Measurements from ENCODE around the gene AKT3.

Gene AKT3

DNA sequence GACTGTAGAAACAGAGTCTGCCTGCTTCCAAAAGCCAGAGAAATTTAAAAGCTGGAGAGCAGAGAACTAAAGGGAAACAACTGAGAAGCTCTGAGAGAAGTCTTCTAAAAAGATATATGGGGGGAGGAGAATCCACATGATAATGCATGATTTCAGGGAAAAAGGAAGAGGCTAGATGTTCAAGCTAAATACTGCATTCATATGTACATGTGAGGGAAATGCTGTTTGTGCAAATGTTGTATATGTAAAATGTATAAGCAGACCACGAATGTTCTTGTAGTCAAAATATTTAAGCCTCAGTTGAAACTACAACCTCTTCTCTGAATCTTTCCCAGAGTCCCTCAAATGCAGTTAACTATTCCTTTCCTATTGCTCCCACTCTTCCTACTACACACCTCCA lies 79.2 kb downstream of the AKT3 start:
- Histone ChIP-seq H3K79me2 (ENCODE audit: control insufficient read depth, insufficient read depth, low read length, poor library complexity) (no peaks in the 10 kb centered on the region), H2AFZ (ENCODE audit: insufficient read depth, low read length, poor library complexity) (no peak overlapping the region), H3K4me1 (ENCODE audit: control insufficient read depth in 1 of 2, insufficient read depth in 2 of 2, low read length in 2 of 2) (no peaks in the 10 kb centered on the region), H3K27ac (ENCODE audit: low read depth, low read length) (no peak overlapping the region), H3K36me3 (ENCODE audit: control insufficient read depth in 1 of 2, insufficient read depth in 2 of 2, low read length in 2 of 2) (no peaks in the 10 kb centered on the region), H2AK5ac (ENCODE audit: low read length) (no peak overlapping the region), H2BK12ac (ENCODE audit: low read length) (no peak overlapping the region), H2BK120ac (ENCODE audit: insufficient read depth, low read length, poor library complexity) (no peak overlapping the region), H3K23ac (ENCODE audit: low read length) (no peak overlapping the region), H3K4me2 (ENCODE audit: low read length) (no peak overlapping the region), H3K9me3 (ENCODE audit: insufficient read depth, low read depth, low read length) (no peaks in the 10 kb centered on the region), H3K4me3 (ENCODE audit: low read depth, low read length) (no peak overlapping the region), H4K12ac (ENCODE audit: low read depth, low read length) (no peak overlapping the region), H3K9ac (ENCODE audit: low read length) (no peak overlapping the region), H3K79me1 (ENCODE audit: low read length) (no peaks in the 10 kb centered on the region), H2BK5ac (ENCODE audit: low read depth, low read length, poor library complexity) (no peak overlapping the region), H3K18ac (ENCODE audit: low read length) (no peak overlapping the region), H3K14ac (ENCODE audit: low read length) (no peak overlapping the region), H3K27me3 (ENCODE audit: insufficient read depth, low read length) (no peaks in the 10 kb centered on the region), H4K91ac (ENCODE audit: low read depth, low read length) (no peak overlapping the region), H3K4ac (ENCODE audit: low read depth, low read length) (no peak overlapping the region), H4K8ac (ENCODE audit: low read depth, low read length) (no peak overlapping the region)
- no CpG with 5 or more reads among the region's 1 CpG for WGBS (ENCODE audit: extremely low coverage, insufficient coverage, insufficient read length)
- DNase-seq, result no peak

DNA sequence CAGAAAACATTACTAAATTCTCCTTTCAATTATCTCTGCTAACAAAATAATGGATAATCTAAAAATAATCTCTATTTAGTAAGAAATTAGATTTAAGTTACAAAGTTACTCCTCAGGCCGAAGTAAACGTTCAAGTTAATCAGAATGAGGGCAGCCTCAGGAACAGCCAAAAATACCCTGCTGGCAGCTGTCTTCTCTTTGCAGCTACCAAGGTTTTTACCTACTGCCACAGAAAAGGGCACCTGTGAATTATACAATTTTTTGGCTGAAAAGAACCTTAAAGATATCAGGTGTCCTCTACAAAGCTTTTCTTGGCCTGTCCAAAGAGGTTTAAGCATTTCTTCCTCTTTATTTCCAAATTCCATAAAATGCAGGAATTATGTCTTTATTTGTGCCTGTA lies 84.4 kb downstream of the AKT3 start:
- H3K4me1 ChIP-seq (ENCODE audit: control insufficient read depth in 1 of 2, insufficient read depth in 2 of 2, low read length in 2 of 2), result no peaks in the 10 kb centered on the region
- no peaks in the 10 kb centered on the region for H3K79me2 ChIP-seq (ENCODE audit: control insufficient read depth, insufficient read depth, low read length, poor library complexity)
- H4K91ac ChIP-seq (ENCODE audit: low read depth, low read length), result no peak overlapping the region
- H2AK5ac ChIP-seq (ENCODE audit: low read length), result no peak overlapping the region
- no peak overlapping the region for H3K4me3 ChIP-seq (ENCODE audit: low read depth, low read length)
- no peak overlapping the region for H3K9ac ChIP-seq (ENCODE audit: low read length)
- no peak overlapping the region for H4K12ac ChIP-seq (ENCODE audit: low read depth, low read length)
- H3K36me3 ChIP-seq (ENCODE audit: control insufficient read depth in 1 of 2, insufficient read depth in 2 of 2, low read length in 2 of 2), result no peaks in the 10 kb centered on the region
- H3K23ac ChIP-seq (ENCODE audit: low read length), result no peak overlapping the region
- H2BK5ac ChIP-seq (ENCODE audit: low read depth, low read length, poor library complexity), result no peak overlapping the region
- no peak overlapping the region for H2BK12ac ChIP-seq (ENCODE audit: low read length)
- no peak overlapping the region for H3K14ac ChIP-seq (ENCODE audit: low read length)
- no peak overlapping the region for H2BK120ac ChIP-seq (ENCODE audit: insufficient read depth, low read length, poor library complexity)
- H3K4me2 ChIP-seq (ENCODE audit: low read length), result no peak overlapping the region
- H4K8ac ChIP-seq (ENCODE audit: low read depth, low read length), result no peak overlapping the region
- no peak overlapping the region for H2AFZ ChIP-seq (ENCODE audit: insufficient read depth, low read length, poor library complexity)
- no CpG with 5 or more reads among the region's 2 CpGs for WGBS (ENCODE audit: extremely low coverage, insufficient coverage, insufficient read length)
- no peaks in the 10 kb centered on the region for H3K79me1 ChIP-seq (ENCODE audit: low read length)
- no peak for DNase-seq
- no peak overlapping the region for H3K27ac ChIP-seq (ENCODE audit: low read depth, low read length)
- no peak overlapping the region for H3K18ac ChIP-seq (ENCODE audit: low read length)
- no peaks in the 10 kb centered on the region for H3K9me3 ChIP-seq (ENCODE audit: insufficient read depth, low read depth, low read length)
- H3K4ac ChIP-seq (ENCODE audit: low read depth, low read length), result no peak overlapping the region
- no peaks in the 10 kb centered on the region for H3K27me3 ChIP-seq (ENCODE audit: insufficient read depth, low read length)

DNA sequence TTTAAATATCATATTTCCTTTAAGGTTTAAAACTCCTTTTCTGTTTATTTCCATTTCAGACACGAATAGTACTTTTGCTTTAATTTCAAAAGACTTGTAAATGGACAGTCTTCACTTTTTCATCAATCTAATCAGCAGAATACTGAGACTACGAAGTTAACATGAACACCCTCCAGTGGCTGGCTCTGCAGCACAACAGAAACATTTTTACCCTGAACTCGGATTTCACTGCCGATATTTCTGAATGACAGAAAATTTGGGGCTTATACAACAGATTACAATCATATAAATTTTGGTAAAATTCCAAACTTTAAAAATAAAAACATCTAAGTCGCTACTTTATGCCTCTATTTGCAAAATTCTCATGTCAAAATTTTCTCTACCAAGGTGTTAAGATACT lies 86.2 kb downstream of the AKT3 start:
- H3K36me3 ChIP-seq (ENCODE audit: control insufficient read depth in 1 of 2, insufficient read depth in 2 of 2, low read length in 2 of 2), result no peaks in the 10 kb centered on the region
- no peak overlapping the region for H2BK12ac ChIP-seq (ENCODE audit: low read length)
- no peak overlapping the region for H4K12ac ChIP-seq (ENCODE audit: low read depth, low read length)
- no peak overlapping the region for H3K9ac ChIP-seq (ENCODE audit: low read length)
- H3K27me3 ChIP-seq (ENCODE audit: insufficient read depth, low read length), result no peaks in the 10 kb centered on the region
- no peak overlapping the region for H3K18ac ChIP-seq (ENCODE audit: low read length)
- no peaks in the 10 kb centered on the region for H3K4me1 ChIP-seq (ENCODE audit: control insufficient read depth in 1 of 2, insufficient read depth in 2 of 2, low read length in 2 of 2)
- H3K79me2 ChIP-seq (ENCODE audit: control insufficient read depth, insufficient read depth, low read length, poor library complexity), result no peaks in the 10 kb centered on the region
- H3K14ac ChIP-seq (ENCODE audit: low read length), result no peak overlapping the region
- WGBS (ENCODE audit: extremely low coverage, insufficient coverage, insufficient read length), result no CpG with 5 or more reads among the region's 5 CpGs
- H3K4me2 ChIP-seq (ENCODE audit: low read length), result no peak overlapping the region
- no peak overlapping the region for H3K4ac ChIP-seq (ENCODE audit: low read depth, low read length)
- H3K27ac ChIP-seq (ENCODE audit: low read depth, low read length), result no peak overlapping the region
- no peak overlapping the region for H2BK120ac ChIP-seq (ENCODE audit: insufficient read depth, low read length, poor library complexity)
- H3K9me3 ChIP-seq (ENCODE audit: insufficient read depth, low read depth, low read length), result no peaks in the 10 kb centered on the region
- no peak overlapping the region for H3K23ac ChIP-seq (ENCODE audit: low read length)
- H2AK5ac ChIP-seq (ENCODE audit: low read length), result no peak overlapping the region
- H3K4me3 ChIP-seq (ENCODE audit: low read depth, low read length), result no peak overlapping the region
- no peak overlapping the region for H2BK5ac ChIP-seq (ENCODE audit: low read depth, low read length, poor library complexity)
- H3K79me1 ChIP-seq (ENCODE audit: low read length), result no peaks in the 10 kb centered on the region
- H4K8ac ChIP-seq (ENCODE audit: low read depth, low read length), result no peak overlapping the region
- no peak overlapping the region for H2AFZ ChIP-seq (ENCODE audit: insufficient read depth, low read length, poor library complexity)
- DNase-seq, result no peak
- no peak overlapping the region for H4K91ac ChIP-seq (ENCODE audit: low read depth, low read length)

DNA sequence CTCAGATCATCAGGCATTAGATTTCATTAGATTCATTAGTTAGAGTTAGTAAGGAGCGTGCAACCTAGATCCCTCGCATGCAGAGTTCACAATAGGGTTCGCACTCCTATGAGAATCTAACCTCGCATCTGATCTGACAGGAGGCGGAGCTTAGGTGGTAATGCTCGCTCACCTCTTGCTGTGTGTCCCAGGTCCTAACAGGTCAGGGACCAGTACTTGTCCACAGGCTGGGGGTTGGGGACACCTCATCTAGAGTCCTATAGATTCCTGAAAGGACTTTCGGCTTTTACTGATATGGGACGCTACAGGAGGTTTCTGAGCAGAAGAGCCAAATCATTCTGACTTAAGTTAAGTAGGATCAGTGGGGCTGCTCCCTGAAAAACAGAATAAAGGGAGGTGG lies 91.4 kb downstream of the AKT3 start:
- Histone ChIP-seq H3K4me3 (ENCODE audit: low read depth, low read length) (no peak overlapping the region), H3K14ac (ENCODE audit: low read length) (no peak overlapping the region), H3K79me1 (ENCODE audit: low read length) (no peaks in the 10 kb centered on the region), H3K4me2 (ENCODE audit: low read length) (no peak overlapping the region), H2AFZ (ENCODE audit: insufficient read depth, low read length, poor library complexity) (no peak overlapping the region), H3K4ac (ENCODE audit: low read depth, low read length) (no peak overlapping the region), H3K9me3 (ENCODE audit: insufficient read depth, low read depth, low read length) (no peaks in the 10 kb centered on the region), H3K79me2 (ENCODE audit: control insufficient read depth, insufficient read depth, low read length, poor library complexity) (no peaks in the 10 kb centered on the region), H2AK5ac (ENCODE audit: low read length) (no peak overlapping the region), H2BK120ac (ENCODE audit: insufficient read depth, low read length, poor library complexity) (no peak overlapping the region), H3K4me1 (ENCODE audit: control insufficient read depth in 1 of 2, insufficient read depth in 2 of 2, low read length in 2 of 2) (no peaks in the 10 kb centered on the region), H3K27ac (ENCODE audit: low read depth, low read length) (no peak overlapping the region), H2BK12ac (ENCODE audit: low read length) (no peak overlapping the region), H3K36me3 (ENCODE audit: control insufficient read depth in 1 of 2, insufficient read depth in 2 of 2, low read length in 2 of 2) (no peaks in the 10 kb centered on the region), H4K91ac (ENCODE audit: low read depth, low read length) (no peak overlapping the region), H4K8ac (ENCODE audit: low read depth, low read length) (no peak overlapping the region), H4K12ac (ENCODE audit: low read depth, low read length) (no peak overlapping the region), H3K27me3 (ENCODE audit: insufficient read depth, low read length) (no peaks in the 10 kb centered on the region), H3K18ac (ENCODE audit: low read length) (no peak overlapping the region), H3K9ac (ENCODE audit: low read length) (no peak overlapping the region), H2BK5ac (ENCODE audit: low read depth, low read length, poor library complexity) (no peak overlapping the region), H3K23ac (ENCODE audit: low read length) (no peak overlapping the region)
- no peak for DNase-seq
- WGBS (ENCODE audit: extremely low coverage, insufficient coverage, insufficient read length), result no CpG with 5 or more reads among the region's 8 CpGs

DNA sequence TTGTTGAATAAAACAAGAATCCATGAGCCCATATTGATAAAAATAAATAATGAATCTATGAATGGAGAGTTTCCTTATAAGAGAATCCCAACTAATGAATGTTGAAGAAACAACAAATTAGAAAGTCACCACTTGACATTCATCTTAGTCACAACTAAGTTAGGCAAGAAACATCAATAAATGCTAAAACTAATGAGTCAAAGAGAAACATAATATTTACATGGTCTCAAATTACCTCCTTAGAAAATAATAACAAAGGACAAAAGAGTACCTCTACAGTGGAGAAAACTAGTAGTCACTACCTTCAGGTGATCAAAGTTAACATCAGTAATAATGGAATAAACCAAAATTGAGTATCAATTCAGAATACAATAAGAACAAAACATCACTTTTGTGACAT lies 93.5 kb downstream of the AKT3 start:
- H3K4me1 ChIP-seq (ENCODE audit: control insufficient read depth in 1 of 2, insufficient read depth in 2 of 2, low read length in 2 of 2), result peaks cover 1 to 2% of the 10 kb centered on the region in 2 experiments
- H2BK120ac ChIP-seq (ENCODE audit: insufficient read depth, low read length, poor library complexity), result no peak overlapping the region
- H3K36me3 ChIP-seq (ENCODE audit: control insufficient read depth in 1 of 2, insufficient read depth in 2 of 2, low read length in 2 of 2), result no peaks in the 10 kb centered on the region
- H3K9ac ChIP-seq (ENCODE audit: low read length), result no peak overlapping the region
- H2AFZ ChIP-seq (ENCODE audit: insufficient read depth, low read length, poor library complexity), result no peak overlapping the region
- no peak overlapping the region for H3K23ac ChIP-seq (ENCODE audit: low read length)
- H3K4ac ChIP-seq (ENCODE audit: low read depth, low read length), result no peak overlapping the region
- H3K79me2 ChIP-seq (ENCODE audit: control insufficient read depth, insufficient read depth, low read length, poor library complexity), result no peaks in the 10 kb centered on the region
- no peaks in the 10 kb centered on the region for H3K9me3 ChIP-seq (ENCODE audit: insufficient read depth, low read depth, low read length)
- H3K18ac ChIP-seq (ENCODE audit: low read length), result no peak overlapping the region
- no peak overlapping the region for H2BK5ac ChIP-seq (ENCODE audit: low read depth, low read length, poor library complexity)
- no peak overlapping the region for H3K14ac ChIP-seq (ENCODE audit: low read length)
- H3K79me1 ChIP-seq (ENCODE audit: low read length), result no peaks in the 10 kb centered on the region
- no peaks in the 10 kb centered on the region for H3K27me3 ChIP-seq (ENCODE audit: insufficient read depth, low read length)
- no peak overlapping the region for H3K4me2 ChIP-seq (ENCODE audit: low read length)
- H4K91ac ChIP-seq (ENCODE audit: low read depth, low read length), result no peak overlapping the region
- no peak overlapping the region for H2BK12ac ChIP-seq (ENCODE audit: low read length)
- H3K4me3 ChIP-seq (ENCODE audit: low read depth, low read length), result no peak overlapping the region
- no peak for DNase-seq
- no peak overlapping the region for H4K12ac ChIP-seq (ENCODE audit: low read depth, low read length)
- H4K8ac ChIP-seq (ENCODE audit: low read depth, low read length), result no peak overlapping the region
- H2AK5ac ChIP-seq (ENCODE audit: low read length), result no peak overlapping the region
- no peak overlapping the region for H3K27ac ChIP-seq (ENCODE audit: low read depth, low read length)
